NCI-H2029 treated with DMSO at 0.1 percent for 48 hours (cell line): Measurements from ENCODE around the gene OR2AJ1.

Experiments
- DNase-seq: peaks from one replicate; lab custom pipeline; 2025; lab: John Stamatoyannopoulos, UW

Gene OR2AJ1

DNA sequence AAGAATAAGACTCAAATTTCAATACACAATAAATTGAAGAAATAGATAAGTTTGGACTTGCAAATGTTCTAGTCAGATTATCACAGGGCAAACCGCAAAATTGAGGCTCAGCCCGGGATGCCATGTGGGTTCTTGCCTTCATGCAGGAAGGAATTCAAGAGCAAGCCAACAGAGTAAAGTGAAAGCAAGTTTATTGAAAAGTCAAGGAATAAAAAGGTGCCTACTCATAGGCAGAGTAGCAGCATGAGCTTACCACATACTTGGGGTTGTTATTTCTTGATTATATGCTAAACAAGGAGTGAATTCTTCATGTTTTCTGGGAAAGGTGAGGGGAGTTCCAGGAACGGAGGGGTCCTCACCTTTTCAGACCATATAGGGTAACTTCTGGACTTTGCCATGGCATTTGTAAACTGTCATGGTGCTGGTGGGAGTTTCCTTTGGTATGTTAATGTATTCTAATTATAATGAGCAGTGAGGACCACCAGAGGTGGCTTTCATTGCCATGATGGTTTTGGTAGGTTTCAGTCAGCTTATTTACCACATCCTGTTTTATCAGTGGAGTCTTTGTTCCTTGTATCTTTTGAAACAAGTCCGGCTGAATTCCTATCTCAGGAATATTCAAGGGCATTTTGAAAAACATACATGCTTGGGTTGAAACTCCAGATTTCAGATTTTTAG lies 38.4 kb downstream of the OR2AJ1 start:
- DNase-seq = no peak

DNA sequence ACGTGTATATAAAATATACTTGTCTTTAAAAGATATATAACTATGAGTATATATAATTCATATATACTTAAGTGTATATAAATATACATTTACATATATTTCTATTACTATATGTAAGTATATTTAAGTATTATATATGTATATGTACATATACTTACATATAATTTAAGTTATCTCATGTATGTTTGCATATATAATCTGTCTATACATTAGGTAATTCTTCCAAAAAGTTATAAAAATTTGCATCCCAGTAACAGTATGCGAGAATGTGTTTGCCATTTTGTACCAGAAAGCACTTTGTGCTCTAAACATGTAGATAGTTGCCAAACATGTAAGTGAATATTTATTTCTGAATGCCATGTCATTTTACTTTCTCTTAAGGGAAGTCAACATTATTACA lies 40.2 kb downstream of the OR2AJ1 start, which contains the start of gene OR2AK2:
Gene OR2AK2, plus strand, starts transcription at position 301 of the 400 bp plus-strand sequence. CDS start 144 bp downstream, outside the sequence.
- no peak for DNase-seq

DNA sequence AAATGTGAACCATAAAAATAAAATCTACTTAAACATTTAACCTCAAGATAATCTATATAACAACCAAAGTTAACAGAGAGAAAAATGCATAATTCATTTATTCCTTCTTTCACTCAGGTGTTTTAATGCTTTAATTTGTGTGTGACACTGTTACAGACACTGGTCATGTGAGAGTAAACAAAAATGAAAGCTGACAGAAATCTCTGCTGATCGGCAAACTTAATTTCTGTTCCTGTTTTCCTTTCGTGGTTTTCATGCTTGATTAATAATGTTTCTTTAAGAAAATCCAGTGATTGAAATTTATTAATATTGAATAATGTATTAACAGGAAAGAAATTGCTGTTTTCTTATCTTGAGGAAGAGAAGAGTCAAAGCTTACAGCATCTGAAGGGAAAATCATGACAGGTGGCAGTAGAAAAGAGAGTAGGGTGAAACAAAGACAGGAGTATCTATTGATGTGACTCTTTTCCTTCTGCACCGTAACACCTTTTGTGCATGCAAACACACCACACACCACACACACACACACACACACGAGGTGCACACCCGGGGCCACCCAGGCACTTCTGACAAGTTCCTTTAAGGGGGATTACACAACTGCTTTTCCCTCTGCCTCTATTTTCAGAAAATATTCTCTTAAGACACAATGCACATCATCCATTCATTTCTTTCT lies 42.0 kb downstream of the OR2AJ1 start:
- no peak for DNase-seq
